Stimulated activated CD8-positive, alpha-beta memory T cell treated with anti-CD3 and anti-CD28 coated beads, Interleukin-12 subunit alpha, Interleukin-12 subunit beta, amount 100 ng/mL, for 4 hours (primary cell): ENCODE measurements around the gene DLGAP3.
A peak's percentile ranks its signal among the peaks of the same experiment; 100 is the strongest.

ENCODE experiments used
- DNase-seq: peaks from one replicate; pipeline ENCODE4 v3.0.0-alpha.2; 2020; ENCODE audit warnings: low read depth

The DLGAP3 gene

DNA sequence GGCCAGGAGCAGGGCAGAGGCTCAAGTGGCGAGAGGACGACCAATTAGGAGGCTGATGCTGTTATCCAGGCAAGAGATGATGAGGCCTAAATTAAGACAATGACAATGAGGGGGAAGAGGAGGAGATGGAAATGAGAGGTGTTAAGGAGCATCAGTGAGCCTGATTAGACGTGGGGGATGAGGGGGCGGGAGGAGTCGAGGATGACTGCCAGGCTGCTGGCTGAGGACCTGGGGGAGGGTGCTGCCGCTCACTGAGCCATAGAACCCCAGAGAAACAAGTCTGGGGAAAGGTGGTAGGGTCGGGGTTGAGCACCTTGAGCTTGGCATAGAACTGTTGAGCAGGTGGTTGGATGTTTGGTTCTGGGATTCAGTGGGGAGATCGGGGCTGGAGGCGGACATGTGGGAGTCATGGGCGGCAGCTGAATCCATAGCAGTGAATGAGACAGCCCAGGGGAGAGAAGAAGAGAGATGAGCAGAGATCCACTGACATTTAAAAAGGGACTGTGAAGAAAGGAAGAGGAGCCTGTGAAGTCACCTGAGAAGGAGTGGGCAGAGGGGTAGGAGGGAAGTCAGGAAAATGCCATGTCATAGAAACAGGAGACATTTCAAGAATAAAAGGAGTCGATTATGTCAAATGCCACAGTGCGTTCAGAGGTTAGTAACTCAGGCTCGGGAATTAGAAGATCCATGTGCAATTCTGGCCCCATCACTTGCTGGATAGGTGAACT is 28.5 kb downstream of the DLGAP3 start:
- DNase-seq: no peak

- DNase-seq: no peak
Observed at GRCh38 chr1:34899906-34900305, 29.5 kb downstream of the DLGAP3 start.

- DNase-seq: no peak
Observed at GRCh38 chr1:34899471-34899870, 30.0 kb downstream of the DLGAP3 start.

DNA sequence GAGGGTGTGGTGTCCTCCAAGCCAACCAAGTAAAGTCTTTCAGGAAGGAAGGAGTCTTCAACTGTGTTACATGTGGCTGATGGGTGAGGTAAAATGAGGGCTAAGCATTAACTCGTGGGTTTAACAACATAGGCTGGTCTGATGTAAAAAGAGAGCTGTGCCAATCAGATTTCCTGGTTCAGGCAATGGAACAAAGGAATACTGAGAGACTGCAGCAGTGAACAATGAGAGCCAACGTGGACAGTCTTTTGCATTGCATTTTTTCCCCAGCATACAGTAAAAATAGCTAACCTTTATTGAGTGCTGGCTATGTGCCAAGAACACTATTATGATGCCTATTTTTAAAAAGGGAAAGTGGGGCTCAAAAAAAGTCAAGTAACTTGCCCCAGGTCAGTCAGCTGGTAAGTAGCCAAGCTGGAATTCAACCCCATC is 31.1 kb downstream of the DLGAP3 start:
- no peak for DNase-seq

DNA sequence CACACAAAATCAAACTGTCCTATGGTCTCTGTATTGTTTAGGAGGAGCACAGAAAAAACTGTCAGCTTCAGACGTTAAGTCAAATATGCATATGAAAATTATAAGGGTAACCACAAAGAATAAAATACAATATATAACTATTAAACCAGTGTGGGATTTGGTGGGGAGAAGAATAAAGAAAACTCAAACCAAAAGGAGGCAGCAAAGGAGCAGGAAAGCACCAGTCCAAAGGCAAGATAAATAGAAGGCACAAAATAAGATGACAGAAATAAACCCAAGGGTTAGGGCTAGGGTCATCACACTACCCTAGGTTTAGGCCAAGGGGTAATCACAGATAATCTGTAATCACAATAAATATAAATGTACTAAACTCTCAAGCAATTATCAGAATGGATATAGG is 32.8 kb downstream of the DLGAP3 start:
- no peak for DNase-seq

- no peak for DNase-seq
Observed at GRCh38 chr1:34889705-34890104, 39.7 kb downstream of the DLGAP3 start.

GRCh38 chr1:34887593-34887992 is 41.9 kb downstream of the DLGAP3 start:
- DNase-seq: no peak

DNA sequence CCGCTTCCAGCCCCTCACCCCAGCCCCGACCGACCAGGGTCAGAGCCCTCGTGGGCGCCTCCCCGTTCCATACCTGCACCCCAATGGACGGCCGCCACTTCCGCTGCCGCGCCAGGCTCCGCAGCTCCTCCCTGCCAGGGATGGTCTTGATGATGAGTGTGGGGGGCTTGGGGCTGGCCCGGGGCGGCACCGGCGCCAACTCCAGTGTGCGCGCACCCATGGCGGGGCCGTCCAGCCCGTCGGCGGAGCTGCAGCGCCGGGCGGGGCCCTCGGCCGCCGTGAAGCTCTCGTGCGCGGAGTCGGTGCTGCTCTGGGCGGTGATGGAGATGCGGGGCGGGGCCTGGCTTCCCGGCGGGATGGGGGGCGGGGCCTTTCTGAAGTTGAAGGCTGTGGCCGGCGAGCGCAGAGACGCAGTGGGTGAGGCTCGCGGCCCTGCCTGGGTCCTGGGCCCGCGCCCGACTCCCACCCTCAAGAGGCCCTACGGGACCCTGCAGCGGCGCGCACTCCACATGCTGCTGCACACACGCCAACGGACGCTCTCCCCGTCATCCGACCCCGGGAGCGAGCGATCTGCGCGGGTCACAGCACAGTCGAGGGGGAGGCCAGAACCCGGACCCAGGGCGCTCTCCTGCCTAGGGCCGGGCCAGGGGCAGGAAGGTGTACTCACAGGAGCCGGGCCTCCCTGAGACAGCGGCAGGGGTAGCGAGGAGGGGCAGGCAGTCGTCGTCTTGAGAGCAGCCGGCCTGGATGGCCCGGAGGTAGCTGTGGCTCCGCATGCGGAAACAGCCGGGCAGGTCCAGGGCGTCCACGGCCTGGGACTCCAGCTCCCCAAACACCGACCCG is 43.8 kb downstream of the DLGAP3 start:
- DNase-seq: peak; percentile 40

DNA sequence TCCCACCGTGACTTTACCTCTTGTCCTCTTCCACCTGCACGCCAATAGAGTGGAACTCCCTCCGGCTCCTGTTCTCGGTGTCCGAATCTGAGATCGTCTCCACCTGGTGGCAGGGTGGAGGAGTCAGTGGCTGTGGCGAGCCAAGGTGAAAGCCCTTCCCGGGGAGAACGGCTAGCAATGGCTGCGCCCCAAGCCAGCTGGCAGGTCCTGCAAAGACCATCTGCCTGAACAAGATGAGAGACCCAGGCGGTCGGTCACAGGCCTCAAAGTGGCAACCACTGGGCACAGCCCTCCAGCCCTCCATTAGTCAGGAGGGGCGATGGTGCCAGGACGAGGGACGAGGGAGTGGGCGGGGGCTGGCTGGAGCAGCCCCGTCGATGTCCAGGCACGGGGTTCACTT is 44.5 kb downstream of the DLGAP3 start:
- DNase-seq: no peak

GRCh38 chr1:34884536-34884935 is 44.9 kb downstream of the DLGAP3 start:
- DNase-seq: no peak

GRCh38 chr1:34879230-34879629 is 50.2 kb downstream of the DLGAP3 start:
- no peak for DNase-seq

DNA sequence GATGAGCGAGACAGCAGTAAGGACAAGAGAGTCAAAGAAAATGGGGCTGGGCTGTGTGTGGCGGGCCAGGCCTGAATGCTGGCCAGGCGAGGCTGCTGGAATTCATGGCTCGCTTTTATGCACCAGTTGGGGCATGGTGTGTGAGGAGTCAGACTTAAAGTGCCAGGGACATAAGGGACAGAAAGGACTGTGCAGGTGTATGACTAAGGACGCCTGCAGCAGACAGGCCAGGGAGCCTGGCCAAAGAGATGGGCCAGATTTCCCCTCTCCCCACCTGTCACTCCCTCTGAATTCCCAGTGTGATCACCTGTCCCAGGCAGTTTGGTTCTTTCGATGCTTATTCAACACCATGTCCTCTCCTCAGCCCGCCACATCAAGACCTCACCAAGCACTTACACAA is 53.0 kb downstream of the DLGAP3 start:
- DNase-seq: no peak

GRCh38 chr1:34874296-34874952 is 55.0 kb downstream of the DLGAP3 start:
- DNase-seq: no peak

DNA sequence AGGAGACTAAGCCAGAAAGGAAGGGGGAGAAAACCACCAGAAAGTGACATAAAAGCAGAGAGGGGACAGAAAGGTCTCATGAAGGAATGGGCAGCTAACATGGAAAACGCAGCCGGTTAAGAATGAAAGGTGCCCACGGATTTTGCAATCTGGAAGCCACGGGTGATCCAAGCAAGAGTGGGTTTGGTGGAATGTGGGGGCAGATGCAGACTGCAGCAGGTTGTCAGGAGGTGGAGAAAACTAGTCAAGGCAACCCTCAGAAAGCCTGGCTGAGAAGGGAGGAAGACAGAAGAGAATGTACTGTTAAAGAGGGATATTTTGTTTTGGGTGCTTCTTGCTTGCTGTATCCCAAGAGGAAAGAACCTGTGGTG is 57.3 kb downstream of the DLGAP3 start:
- DNase-seq: no peak

GRCh38 chr1:34871443-34872132 is 57.9 kb downstream of the DLGAP3 start:
- DNase-seq: no peak

DNA sequence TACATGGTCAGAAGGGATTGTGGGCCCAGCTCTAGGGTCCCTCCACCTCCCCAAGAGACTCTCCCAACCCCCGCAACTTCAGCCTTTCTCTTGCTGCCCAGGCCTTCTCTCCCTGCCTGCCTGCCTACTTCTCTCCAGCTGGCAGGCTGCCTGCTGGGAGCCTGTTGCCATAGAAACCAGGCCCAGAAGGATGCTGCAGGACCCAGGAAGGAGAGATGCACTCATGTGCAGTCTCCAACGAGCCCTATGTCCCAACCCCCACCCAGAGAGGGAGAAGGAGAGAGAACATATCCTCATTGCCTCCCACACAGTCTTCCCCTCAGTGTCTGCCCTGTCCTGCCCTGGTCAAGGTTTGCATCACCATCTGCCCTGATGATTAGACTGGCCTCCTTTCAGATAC is 59.1 kb downstream of the DLGAP3 start:
- no peak for DNase-seq

DNA sequence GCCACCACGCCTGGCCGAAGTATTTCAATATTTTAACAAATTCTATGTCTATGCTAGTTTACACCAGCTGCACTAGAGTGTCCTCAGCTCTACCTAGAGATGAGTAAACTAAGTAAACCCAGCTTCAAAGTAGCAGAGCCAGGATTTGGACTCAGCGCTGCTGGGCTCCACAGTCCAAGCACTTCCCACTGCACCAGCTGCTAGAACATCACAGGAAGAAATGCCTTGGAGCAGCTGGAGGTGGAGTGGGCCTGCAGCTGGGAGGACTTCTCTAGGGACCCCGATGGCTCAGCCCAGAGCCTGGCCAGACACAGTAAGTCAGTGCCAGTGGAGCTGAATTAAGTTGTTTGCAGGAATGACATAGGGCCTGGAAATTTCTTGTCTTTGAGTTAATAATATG is 59.7 kb downstream of the DLGAP3 start:
- DNase-seq: no peak

GRCh38 chr1:34868230-34869049 is 61.0 kb downstream of the DLGAP3 start:
- DNase-seq: no peak

DNA sequence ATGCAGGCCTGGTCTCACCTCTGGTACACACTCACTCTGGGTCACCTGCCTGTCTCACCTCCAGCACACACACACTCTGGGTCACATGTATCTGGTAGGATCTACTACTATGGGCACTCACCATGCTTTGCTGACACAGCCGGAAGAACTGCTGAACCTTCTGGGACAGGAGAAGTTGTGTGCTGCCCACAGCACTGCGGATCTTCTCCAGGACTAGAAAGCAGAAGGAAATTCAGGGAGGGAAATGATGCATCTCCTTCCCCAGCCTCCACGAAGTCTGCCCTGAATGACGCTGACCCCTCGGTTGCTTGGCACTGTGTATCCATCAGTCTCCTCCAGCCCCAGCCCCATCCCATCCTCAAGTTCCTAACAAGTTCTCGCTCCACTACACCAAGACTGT is 62.0 kb downstream of the DLGAP3 start:
- no peak for DNase-seq

DNA sequence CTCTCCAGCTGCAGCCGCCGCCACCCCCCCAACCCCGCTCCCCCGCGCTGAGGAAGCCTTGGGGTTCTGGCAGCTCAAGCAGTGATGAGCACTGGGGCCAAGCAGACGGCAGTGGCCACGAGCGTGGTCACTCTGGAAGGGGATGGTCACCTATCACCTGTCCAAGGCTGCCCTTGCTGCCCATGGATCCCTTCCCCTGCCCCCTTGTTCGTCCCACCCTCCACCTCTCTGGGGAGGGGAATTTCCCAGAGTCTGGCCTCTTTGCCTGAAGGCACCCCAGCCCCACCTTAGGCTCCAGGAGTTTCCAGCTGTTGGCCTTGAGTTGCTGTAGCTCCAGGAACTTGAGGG is 62.7 kb downstream of the DLGAP3 start:
- DNase-seq: no peak

GRCh38 chr1:34865981-34866761 is 63.3 kb downstream of the DLGAP3 start:
- DNase-seq: peak; percentile 87
